K562 (cell line): Measurements from ENCODE around the gene ALK.

Experiments
- MAFK ChIP-seq: IDR thresholded peaks from 2 replicates; pipeline ENCODE4 v1.6.1; 2011; ENCODE audit warnings: low read length, improper control_type of control experiment
- TSC22D4 ChIP-seq: fragments of 450-650 bp; IDR thresholded peaks from 2 replicates; pipeline ENCODE4 v1.6.1; 2016; ENCODE audit warnings: missing genetic modification characterization, missing biosample characterization, control low read depth
- USF2 ChIP-seq: sonication (generic); formaldehyde crosslinking; IDR thresholded peaks from 2 replicates; pipeline ENCODE4 v1.5.0; 2020; ENCODE audit warnings: missing genetic modification reagents
- ZNF644 ChIP-seq: fragments of 200-800 bp; sonication (Bioruptor generic); IDR thresholded peaks from 2 replicates; pipeline ENCODE4 v1.6.1; 2016; ENCODE audit warnings: low read depth, missing genetic modification characterization, missing compliant biosample characterization

- no peak for TF ChIP-seq USF2 (CRISPR knock-in tag)
- TF ChIP-seq ZNF644 (tag), result no peak
- TF ChIP-seq TSC22D4 (tag), result no peak
- no peak for TF ChIP-seq MAFK
Observed at GRCh38 chr2:29267720-29268119, 653.7 kb downstream of the ALK start.
